IPS DF 19.7 (cell line): ENCODE results near the gene KLF18.
"Not testable (repeated sequence)": the region's sequence is repeated elsewhere in the genome, so short reads cannot be mapped to it uniquely, and the experiment has no call there.

Experiments used
- DNase-seq: peaks from one replicate; pipeline ENCODE4 v3.0.0-alpha.2; 2013; ENCODE audit warnings: low read depth, low spot score

The KLF18 gene

DNA sequence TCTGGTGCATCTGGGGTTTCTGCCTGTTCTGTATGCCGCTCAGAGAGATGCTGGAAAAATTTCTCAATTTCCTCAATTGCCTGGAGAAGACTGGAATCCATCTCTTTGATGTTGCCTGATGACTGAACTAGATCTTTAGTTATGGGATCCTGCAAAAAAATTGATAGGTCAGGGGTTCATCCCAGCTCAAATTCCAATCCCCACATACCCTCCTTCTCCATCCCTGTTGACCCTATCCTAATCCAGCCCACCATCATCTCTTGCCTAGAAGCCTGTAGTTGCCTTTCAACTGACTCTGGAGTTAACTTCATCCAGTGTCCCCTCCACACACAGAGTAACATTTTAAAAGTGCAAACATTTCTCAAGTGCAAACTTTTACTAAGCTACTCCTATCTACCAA is at the start of gene KLF18:
Gene KLF18 (minus strand): TSS at position 101 of the 400 bp plus-strand sequence. CDS start 0 bp downstream, at position 101.
- no peak for DNase-seq

- no peak for DNase-seq
These were observed 33.2 kb upstream of the KLF18 start for GRCh38 chr1:44174630-44175029.

GRCh38 chr1:44170281-44170823 is 28.9 kb upstream of the KLF18 start:
- DNase-seq: no peak

- no peak for DNase-seq
These were observed 27.2 kb upstream of the KLF18 start for GRCh38 chr1:44168520-44169098.

- DNase-seq: no peak
These were observed 20.1 kb upstream of the KLF18 start for GRCh38 chr1:44161546-44161945.

DNA sequence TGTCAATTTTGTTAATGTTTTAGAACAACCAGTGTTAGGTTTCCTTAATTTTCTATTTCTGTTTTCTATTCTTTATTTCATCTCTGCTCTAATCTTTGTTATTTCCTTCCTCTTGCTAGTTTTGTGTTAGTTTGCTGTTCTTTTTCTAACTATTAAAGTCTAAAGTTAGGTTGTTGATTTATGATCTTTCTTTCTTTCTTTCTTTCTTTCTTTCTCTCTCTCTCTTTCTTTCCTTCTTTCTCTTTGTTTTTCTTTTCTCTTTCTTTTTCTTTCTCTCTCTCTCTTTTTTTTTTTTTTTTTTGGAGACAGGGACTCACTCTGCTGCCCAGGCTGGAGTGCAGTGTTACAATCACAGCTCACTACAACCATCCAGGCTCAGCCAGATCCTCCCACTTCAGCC is 17.4 kb upstream of the KLF18 start:
- no peak for DNase-seq

DNA sequence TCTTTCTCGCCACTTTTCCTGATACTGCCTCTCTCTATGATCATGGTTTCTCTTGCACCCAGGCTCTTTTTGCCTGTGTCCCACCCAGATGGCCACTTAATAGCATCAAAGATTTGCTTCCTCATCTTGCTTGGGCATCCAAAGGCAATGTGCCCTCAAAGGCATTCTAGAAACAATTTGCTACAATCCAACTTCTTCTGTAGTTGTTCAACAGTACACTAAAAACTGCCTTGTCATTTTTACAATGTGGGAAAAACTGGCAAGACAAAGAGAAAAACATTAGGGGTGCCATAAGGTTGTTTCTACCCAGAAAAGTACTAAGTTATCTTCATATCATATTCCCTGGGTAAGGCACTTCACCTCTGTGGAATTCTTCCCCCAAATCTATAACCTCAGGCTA is 16.5 kb upstream of the KLF18 start:
- DNase-seq: no peak

DNA sequence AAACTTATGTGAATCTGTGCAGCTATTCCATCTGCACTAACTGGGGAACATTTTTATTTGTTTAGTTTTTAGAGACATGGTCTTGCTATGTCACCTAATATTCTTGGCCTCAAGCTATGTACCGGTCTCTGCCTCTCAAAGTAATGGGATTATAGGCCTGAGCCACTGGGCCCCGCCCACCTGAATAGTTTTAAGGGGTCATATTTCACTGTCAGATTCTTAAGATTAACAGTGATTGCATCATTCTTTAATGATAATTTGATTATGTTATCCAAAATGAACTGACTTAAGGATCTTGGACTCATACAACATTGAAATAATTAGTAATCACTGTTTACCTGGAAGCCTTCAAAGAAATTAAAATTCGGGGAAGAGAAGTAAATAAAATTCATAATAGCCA is 12.6 kb upstream of the KLF18 start:
- no peak for DNase-seq

GRCh38 chr1:44152692-44153091 is 11.3 kb upstream of the KLF18 start:
- DNase-seq: no peak

- DNase-seq: no peak
These were observed 10.4 kb upstream of the KLF18 start for GRCh38 chr1:44151808-44152207.

GRCh38 chr1:44151332-44151731 is 9.9 kb upstream of the KLF18 start:
- no peak for DNase-seq

- no peak for DNase-seq
These were observed 6.2 kb upstream of the KLF18 start for GRCh38 chr1:44147582-44147981.

- no peak for DNase-seq
These were observed 5.3 kb upstream of the KLF18 start for GRCh38 chr1:44146536-44147361.

- DNase-seq: no peak
These were observed 3.7 kb upstream of the KLF18 start for GRCh38 chr1:44144962-44145756.

DNA sequence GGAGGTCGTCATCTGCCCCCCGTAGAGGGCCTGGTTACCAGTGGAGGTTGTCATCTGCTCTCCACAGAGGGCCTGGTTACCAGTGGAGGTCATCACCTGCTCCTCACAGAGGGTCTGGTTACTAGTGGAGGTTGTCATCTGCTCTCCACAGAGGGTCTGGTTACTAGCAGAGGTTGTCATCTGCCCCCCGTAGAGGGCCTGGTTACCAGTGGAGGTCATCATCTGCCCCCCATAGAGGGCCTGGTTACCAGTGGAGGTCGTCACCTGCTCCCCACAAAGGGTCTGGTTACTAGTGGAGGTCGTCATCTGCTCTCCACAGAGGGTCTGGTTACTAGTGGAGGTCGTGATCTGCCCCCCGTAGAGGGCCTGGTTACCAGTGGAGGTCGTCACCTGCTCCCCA is 1.9 kb downstream of the KLF18 start:
- not testable (repeated sequence) for DNase-seq

DNA sequence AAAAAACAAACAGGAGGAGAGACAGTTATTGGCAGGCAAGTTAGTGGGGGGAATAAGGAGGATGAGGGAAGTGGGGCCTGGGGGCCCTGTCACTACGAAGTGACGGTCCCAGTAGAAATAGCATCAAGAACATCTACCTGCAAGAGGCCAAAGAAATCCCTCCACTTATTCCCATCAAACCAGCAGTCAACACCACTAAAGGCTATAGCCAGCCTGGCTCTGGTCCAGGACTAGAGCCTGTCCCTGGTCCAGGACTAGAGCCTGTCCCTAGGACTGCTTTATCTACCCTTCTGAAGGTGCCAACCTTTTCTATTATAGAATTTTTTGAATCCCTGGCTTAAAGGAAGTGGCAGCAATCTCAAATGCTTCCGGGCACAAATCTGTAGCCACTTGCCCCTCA is 3.2 kb downstream of the KLF18 start:
- DNase-seq: no peak

- no peak for DNase-seq
These were observed 5.5 kb downstream of the KLF18 start for GRCh38 chr1:44135886-44136285.

DNA sequence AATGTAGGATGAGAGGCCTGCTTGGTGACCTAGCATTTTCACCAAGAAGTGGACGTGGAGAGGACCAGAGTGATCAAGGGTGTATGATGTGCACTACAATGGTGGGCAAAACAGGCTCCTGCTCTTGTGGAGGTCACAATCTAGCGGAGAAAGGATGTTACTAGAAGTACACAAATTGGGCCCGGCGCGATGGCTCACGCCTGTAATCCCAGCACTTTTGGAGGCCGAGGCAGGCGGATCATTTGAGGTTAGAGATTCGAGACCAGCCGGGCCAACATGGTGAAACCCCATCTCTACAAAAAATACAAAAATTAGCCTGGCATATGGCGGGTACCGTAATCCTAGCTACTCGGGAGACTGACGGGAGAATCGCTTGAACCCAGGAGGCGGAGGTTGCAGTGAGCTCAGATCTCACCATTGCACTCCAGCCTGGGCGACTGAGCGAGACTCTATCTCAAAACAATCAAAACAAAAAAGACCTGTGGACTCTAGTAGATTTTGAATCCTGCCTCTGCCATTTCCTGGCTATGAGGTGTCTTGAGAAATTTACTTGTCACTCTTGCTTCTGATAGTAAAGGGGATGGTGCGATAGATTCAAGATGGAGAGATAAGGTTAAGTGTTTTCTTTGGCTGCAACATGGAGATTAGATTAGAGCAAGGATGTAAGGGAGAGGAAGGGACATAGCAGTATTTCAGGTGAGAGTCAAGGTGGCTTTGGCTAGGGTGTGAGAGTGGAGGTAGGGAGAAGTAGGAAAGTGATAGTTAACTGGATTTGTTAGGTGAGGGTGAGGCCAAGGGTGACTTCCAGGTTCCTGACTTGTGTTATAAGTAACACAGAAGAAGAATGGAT is 7.1 kb downstream of the KLF18 start:
- no peak for DNase-seq

DNA sequence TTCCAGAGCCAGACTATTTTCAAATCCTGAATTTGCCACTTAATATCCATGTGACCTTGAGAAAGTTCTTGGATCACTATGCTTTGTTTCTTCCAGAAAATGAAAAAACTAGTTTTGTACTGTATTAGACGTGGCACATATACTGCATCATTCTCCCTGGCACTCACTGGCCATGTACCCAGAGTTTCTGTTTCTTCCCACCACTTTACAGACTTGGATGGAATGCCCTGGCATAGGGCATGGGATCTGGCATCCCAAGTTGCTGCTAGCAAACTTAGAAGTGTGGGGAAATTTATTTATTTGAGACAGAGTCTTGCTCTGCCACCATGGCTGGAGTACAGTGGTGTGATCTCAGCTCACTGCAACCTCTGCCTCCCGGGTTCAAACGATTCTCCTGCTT is 10.0 kb downstream of the KLF18 start:
- DNase-seq: no peak

DNA sequence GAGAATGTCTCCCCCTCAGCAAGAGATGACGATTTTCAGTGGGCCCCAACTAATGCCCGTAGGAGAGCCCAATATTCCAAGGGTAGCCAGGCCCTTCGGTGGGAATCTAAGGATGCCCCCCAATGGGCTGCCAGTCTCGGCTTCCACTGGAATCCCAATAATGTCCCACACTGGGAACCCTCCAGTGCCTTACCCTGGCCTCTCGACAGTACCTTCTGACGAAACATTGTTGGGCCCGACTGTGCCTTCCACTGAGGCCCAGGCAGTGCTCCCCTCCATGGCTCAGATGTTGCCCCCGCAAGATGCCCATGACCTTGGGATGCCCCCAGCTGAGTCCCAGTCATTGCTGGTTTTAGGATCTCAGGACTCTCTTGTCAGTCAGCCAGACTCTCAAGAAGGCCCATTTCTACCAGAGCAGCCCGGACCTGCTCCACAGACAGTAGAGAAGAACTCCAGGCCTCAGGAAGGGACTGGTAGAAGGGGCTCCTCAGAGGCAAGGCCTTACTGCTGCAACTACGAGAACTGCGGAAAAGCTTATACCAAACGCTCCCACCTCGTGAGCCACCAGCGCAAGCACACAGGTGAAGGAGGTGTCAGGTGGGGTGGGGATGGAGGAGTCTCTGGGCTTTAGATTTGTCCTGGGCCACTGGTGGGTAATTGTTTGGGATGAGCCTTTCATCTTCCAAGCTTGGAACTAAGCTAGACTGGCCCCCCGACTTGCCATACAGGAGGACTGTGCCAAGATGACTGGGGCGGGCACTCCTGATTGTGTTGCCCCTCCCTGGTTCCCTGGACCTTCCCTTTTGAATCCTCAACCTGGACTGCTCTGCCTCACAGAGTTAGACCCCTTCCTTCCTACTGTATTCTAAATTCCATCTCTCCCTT is 11.6 kb downstream of the KLF18 start:
- no peak for DNase-seq
